Glutamatergic neuron (in vitro differentiated cells): ENCODE data around the gene SLC25A27. TPM values are rescaled to one million over a fixed set of nuclear protein-coding genes. Genes with fewer than 3 reads are reported as not detected.
"Not testable (repeated sequence)": the region's sequence is repeated elsewhere in the genome, so short reads cannot be mapped to it uniquely, and the experiment has no call there.

Source experiments
- DNase-seq: peaks from one replicate; pipeline ENCODE4 v3.0.0; 2022
- H3K27ac Mint-ChIP-seq: one replicate; pipeline ENCODE4 v1.8.0; 2020; ENCODE audit warnings: mild to moderate bottlenecking, mixed read lengths, inconsistent platforms; ENCODE audit not compliant: unreplicated experiment
- H3K27me3 Mint-ChIP-seq: one replicate; pipeline ENCODE4 v1.8.0; 2020; ENCODE audit warnings: mild to moderate bottlenecking, moderate library complexity, mixed read lengths, inconsistent platforms; ENCODE audit not compliant: unreplicated experiment
- H3K36me3 Mint-ChIP-seq: one replicate; pipeline ENCODE4 v1.8.0; 2020; ENCODE audit warnings: mild to moderate bottlenecking, mixed read lengths, inconsistent platforms; ENCODE audit not compliant: unreplicated experiment
- H3K4me1 Mint-ChIP-seq: one replicate; pipeline ENCODE4 v1.8.0; 2020; ENCODE audit warnings: mild to moderate bottlenecking, low read depth, mixed read lengths, inconsistent platforms; ENCODE audit not compliant: unreplicated experiment
- H3K4me3 Mint-ChIP-seq: one replicate; pipeline ENCODE4 v1.8.0; 2020; ENCODE audit warnings: mild to moderate bottlenecking, mixed read lengths, inconsistent platforms; ENCODE audit not compliant: unreplicated experiment
- H3K9me3 Mint-ChIP-seq: one replicate; pipeline ENCODE4 v1.8.0; 2020; ENCODE audit warnings: mild to moderate bottlenecking, moderate library complexity, mixed read lengths, inconsistent platforms; ENCODE audit not compliant: unreplicated experiment
- CTCF ChIP-seq: fragments of 200-600 bp; sonication (generic); IDR thresholded peaks from one replicate; pipeline ENCODE4 v1.5.0; 2021; ENCODE audit not compliant: partially characterized antibody, unreplicated experiment
- total RNA-seq: library from RNA; stranded (reverse); fragmentation: NEBNext Ultra II Directional; extraction: Animal tissue kit (Norgen Biotek cat#: 25700); gene quantifications from one replicate; pipeline ENCODE4 v1.2.1, GENCODE V29; 2021; ENCODE audit not compliant: unreplicated experiment

The SLC25A27 gene
- total RNA-seq, 1 donor from 2014 or later = 13.6 TPM

GRCh38 chr6:46637933-46638332, 14.8 kb upstream of the SLC25A27 start:
- Mint-ChIP-seq H3K27me3 (no peaks in the 10 kb centered on the region), H3K9me3 (no peaks in the 10 kb centered on the region), H3K4me3 (no peak overlapping the region), H3K4me1 (peaks cover 2% of the 10 kb centered on the region), H3K36me3 (no peaks in the 10 kb centered on the region), H3K27ac (no peak overlapping the region)
- no peak for TF ChIP-seq CTCF
- no peak for DNase-seq

GRCh38 chr6:46638650-46639049, 14.1 kb upstream of the SLC25A27 start:
- Mint-ChIP-seq H3K27me3 (no peaks in the 10 kb centered on the region), H3K36me3 (no peaks in the 10 kb centered on the region), H3K27ac (no peak overlapping the region), H3K4me1 (peaks cover 2% of the 10 kb centered on the region), H3K4me3 (no peak overlapping the region), H3K9me3 (no peaks in the 10 kb centered on the region)
- TF ChIP-seq CTCF = no peak
- no peak for DNase-seq

- H3K4me1 Mint-ChIP-seq = peaks cover 2% of the 10 kb centered on the region
- H3K9me3 Mint-ChIP-seq = no peaks in the 10 kb centered on the region
- DNase-seq = no peak
- H3K27ac Mint-ChIP-seq = no peak overlapping the region
- H3K4me3 Mint-ChIP-seq = no peak overlapping the region
- no peaks in the 10 kb centered on the region for H3K27me3 Mint-ChIP-seq
- H3K36me3 Mint-ChIP-seq = no peaks in the 10 kb centered on the region
- TF ChIP-seq CTCF = no peak
Measured at GRCh38 chr6:46642928-46643751, 9.6 kb upstream of the SLC25A27 start.

- TF ChIP-seq CTCF = no peak
- no peak overlapping the region for H3K4me3 Mint-ChIP-seq
- H3K4me1 Mint-ChIP-seq = no peaks in the 10 kb centered on the region
- H3K27me3 Mint-ChIP-seq = no peaks in the 10 kb centered on the region
- H3K27ac Mint-ChIP-seq = no peak overlapping the region
- H3K36me3 Mint-ChIP-seq = no peaks in the 10 kb centered on the region
- no peak for DNase-seq
- no peaks in the 10 kb centered on the region for H3K9me3 Mint-ChIP-seq
Measured at GRCh38 chr6:46645265-46645664, 7.5 kb upstream of the SLC25A27 start.

- H3K36me3 Mint-ChIP-seq, H3K4me3 Mint-ChIP-seq, H3K9me3 Mint-ChIP-seq, H3K4me1 Mint-ChIP-seq, DNase-seq, H3K27ac Mint-ChIP-seq, H3K27me3 Mint-ChIP-seq: not testable (repeated sequence)
Measured at GRCh38 chr6:46648108-46648507, 4.7 kb upstream of the SLC25A27 start.
